Kidney glomerular epithelial cell (primary cell): ENCODE results near the gene CDON.
A peak's percentile ranks its signal among the peaks of the same experiment; 100 is the strongest.
"Not testable (repeated sequence)": the region's sequence is repeated elsewhere in the genome, so short reads cannot be mapped to it uniquely, and the experiment has no call there.

Experiments used
- DNase-seq: peaks from one replicate; lab custom pipeline; 2025; lab: John Stamatoyannopoulos, UW

The CDON gene

DNA sequence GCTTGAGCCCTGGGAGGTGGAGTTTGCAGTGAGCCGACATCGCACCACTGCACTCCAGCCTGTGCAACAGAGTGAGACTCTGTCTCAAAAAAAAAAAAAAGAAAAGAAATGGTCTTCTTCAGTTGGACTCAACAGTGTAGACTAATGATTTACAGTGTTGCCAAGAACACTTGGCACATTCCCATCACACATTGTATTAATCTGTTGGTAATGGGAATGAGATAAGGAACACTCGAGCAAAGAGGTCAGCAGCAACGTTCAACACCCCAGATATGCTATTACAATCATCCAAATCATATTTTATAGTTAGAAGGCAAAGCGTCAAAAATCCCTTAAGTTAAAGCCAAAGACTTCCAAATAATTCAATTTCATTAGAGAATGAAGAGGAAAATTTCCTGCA is 14.5 kb downstream of the CDON start:
- DNase-seq: no peak

DNA sequence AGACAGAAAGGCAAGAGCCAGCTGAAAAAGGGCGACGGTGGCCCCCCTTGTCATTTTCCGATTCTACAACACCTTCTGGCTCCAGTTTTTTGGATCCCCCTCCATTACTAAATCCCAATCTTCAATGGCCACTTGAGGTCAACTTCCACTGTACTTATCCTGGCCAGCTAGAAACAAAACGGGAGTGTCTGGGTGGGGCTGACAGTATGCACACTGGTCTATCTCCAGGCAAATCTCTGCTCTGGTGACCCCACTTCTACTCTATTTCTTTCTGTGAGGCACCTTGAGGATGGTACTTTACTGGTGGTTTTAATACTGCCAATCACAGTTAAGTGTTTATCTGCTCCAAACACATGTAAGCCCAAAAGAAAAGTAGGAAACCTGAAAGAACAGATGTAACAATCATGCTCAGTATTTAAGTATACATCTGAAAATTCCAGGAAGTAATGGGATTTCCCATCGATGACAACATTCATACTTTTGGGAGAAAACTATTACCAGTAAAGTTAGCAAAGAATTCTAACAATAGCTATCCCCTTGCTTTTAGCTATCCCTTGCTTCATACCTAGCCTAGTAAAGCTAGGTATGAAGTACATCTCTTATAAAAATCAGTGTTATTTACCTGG is 16.0 kb downstream of the CDON start:
- no peak for DNase-seq

- DNase-seq: no peak
Observed at GRCh38 chr11:126039485-126040271, 23.0 kb downstream of the CDON start.

GRCh38 chr11:126035718-126036117 is 26.9 kb downstream of the CDON start:
- DNase-seq: no peak

DNA sequence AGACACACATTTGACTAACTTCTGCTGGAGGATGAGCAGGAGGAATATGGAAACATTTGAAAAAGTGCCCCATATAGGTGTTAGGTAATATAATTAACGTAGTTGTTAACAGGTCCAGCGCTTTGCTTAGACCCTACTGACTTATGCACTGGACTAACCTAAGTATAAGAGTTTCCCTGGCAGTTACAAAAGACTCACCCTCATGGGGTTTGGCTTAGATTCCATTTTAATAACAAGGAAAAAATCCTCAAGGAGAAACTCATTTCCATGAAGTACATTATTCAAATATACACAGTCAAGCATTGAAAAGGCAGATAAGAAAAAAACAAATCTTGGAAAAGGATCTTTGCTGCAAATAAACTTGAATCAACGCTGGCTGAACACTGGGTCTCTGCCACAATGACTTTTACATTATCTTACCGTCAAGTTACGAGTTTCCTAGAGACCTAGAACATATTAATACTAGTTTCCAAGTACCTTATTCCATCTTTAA is 27.7 kb downstream of the CDON start:
- DNase-seq: no peak

GRCh38 chr11:126034039-126034932 is 28.4 kb downstream of the CDON start:
- no peak for DNase-seq

DNA sequence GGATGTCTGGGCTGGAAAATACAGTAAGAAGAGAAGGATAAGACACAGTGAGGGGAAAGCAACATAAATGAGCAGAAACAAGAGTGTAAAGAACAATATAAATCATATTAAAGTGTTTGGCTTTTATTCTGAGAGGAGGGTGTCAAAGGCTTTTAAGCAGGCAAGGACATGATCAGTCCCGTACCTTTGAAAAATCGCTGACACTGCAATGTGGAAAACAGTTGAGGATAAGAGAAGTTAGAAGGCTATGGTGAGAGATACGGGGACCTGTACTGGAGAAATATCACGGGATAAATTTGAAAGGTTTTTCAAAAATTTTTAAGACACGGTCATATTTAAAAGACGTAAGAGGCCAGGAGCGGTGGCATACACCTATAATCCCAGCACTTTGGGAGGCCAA is 30.3 kb downstream of the CDON start:
- DNase-seq: no peak

- no peak for DNase-seq
Observed at GRCh38 chr11:126029805-126030204, 32.9 kb downstream of the CDON start.

- DNase-seq: no peak
Observed at GRCh38 chr11:126029237-126029636, 33.4 kb downstream of the CDON start.

DNA sequence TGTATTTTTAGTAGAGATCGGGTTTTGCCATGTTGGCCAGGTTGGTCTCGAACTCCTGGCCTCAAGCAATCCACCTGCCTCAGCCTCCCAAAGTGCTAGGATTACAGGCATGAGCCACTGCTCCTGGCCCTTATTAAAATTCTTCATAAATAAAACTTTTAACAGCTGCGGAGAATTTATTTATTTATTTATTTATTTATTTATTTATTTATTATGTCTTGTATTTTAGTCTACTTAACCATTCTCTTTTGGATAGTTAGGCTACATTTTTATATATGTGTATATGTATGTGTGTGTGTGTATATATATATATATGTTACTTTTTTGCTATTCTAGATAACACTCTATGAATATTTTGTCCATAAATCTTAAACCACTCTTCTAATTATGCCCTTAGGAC is 34.1 kb downstream of the CDON start:
- not testable (repeated sequence) for DNase-seq

DNA sequence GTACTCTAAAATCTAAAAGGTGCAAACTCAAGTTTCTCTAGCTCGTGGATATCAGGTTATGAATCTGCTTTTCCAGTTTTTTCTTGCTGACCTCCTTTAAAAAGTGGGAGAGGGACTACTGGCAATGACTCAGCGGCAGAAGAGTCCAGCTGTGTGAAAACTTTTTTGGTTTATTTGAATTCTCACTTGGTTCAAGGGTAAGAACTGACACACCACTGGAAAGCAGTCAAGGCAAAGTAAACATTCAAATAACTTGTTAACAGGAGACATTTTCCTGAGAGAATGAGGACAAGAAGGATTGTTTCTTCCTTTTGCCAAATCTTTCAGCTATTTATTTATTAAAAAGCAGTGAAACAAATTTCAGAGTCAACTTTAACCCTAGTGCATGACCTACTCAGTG is 36.1 kb downstream of the CDON start:
- DNase-seq: no peak

DNA sequence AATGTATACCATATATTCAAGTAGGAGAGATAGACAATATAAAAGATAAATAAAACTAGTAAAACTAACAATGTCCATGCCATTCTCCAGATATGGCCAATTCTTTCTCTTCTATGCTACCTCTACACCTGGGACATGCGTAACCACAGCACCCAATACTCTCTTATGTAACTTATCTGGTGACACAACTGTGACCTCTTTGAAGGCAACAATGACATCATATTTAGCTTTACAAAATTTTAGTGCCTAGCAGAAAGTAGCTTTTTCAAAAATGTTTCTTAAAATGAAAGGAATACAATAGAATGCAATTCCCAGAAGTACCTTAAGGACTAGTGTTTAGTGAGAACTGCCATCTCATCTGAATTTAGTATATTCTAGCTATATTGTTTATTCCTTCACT is 36.8 kb downstream of the CDON start:
- DNase-seq: no peak

DNA sequence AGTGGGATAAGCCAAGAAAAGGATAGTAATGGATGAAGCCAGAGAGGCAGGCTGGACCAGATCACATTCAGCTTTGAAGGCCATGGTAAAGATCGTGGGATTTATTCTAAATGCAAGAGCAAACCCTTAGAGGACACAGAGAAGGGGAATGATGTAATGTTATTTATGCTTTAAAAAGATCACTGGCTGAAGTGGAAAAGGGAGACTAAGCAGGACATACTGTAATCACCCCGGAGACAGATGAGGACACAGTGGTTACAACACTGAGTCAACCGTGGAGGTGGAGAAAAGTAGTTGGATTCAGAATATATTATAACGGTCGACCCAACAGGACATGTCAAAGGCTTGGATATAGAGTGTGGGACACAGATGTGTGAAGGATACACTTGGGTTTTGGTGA is 38.5 kb downstream of the CDON start:
- DNase-seq: no peak

DNA sequence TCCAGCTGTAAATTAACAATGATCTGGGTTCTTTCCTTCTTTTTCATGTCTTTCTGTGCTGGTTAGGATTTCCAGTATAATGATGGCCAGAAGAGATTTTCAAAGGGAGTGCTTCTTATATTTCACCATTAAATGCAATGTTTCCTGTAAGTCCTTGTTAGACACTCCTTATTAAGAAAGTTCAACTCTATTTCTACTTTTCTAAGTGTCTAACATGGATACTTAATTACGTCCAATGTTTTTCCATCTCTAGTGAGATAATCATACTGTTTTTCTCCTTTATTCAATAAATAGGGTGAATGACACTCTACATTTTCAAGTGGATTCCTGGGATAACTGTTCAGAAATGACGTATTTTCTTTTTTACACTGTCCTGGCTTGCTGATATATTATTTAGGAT is 49.8 kb downstream of the CDON start:
- DNase-seq: no peak

DNA sequence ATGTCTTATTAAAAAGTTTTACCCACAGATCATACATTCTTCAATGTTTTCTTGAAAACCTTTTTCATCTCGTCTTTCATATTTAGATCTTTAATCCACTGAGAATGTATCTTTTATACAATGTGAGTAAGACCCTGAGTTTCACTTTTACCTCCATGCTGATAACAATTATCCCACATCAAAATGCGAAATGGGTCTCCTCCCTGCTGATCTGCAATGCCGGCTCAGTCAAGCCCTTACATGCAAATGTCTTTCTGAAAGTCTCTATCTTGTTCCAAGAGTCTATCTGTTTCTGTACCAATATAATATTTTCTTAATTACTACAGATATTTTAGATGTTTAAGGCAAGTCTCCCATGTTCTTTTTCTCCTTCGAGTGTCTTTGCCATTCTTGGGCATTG is 50.9 kb downstream of the CDON start:
- no peak for DNase-seq

- DNase-seq: no peak
Observed at GRCh38 chr11:126011265-126011664, 51.4 kb downstream of the CDON start.

GRCh38 chr11:126008956-126009355 is 53.7 kb downstream of the CDON start:
- DNase-seq: no peak

DNA sequence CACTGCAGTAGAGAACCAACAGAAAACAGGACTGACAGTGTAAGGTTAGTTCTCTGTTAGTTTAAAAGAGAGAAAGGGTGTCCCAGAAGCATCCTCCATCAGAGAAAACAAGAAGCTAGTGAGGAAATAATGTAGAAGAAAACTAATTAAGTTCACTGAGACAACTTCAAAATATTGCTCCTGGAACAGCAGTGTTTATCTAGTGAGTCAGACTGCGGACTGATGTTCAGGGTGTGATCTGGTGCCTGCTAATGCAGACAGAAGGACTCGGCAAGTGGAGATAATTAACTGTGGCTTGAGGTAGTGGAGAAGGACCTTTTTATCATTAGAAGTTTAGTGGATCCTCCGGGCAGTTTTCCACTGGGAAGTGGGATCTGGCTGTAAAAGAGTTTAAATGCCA is 55.4 kb downstream of the CDON start:
- DNase-seq: peak; percentile 70

DNA sequence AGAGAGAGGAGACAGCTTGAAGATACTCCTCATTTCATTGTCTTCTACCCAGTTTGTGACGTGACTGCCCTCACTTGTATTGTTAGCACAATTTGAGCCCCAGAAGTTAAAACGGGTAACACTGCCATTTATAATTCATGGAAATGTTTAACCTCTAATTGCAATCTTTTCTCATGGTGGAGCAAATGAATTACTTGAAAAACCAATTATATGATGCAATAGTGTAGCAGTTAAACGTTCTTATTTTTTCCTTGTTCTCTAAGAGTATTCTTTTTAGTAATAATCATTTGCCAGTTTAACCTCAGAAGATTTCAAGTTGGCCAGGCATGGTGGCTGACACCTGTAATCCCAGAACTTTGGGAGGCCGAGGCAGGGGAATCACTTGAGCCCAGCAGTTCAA is 56.6 kb downstream of the CDON start:
- no peak for DNase-seq

DNA sequence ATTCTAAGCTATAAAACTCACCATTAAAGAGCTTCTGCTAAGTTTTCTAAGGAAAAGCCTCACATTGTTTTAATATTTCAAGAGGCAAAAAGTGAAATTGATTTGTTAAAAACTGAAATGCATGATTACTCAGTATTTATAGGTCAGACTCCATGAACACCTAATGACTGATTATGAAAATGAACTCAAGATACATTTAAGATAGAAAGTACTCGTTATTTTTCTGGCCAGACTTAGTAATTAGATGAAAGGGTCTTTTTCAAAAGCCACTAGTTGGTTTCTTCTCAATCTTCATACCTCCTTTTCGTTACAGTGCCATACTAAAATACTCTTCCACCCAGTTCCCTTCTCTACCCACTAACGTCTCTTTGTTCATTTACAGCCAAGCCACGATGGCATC is 60.5 kb downstream of the CDON start:
- no peak for DNase-seq

GRCh38 chr11:125999234-125999880 is 63.3 kb downstream of the CDON start:
- no peak for DNase-seq

DNA sequence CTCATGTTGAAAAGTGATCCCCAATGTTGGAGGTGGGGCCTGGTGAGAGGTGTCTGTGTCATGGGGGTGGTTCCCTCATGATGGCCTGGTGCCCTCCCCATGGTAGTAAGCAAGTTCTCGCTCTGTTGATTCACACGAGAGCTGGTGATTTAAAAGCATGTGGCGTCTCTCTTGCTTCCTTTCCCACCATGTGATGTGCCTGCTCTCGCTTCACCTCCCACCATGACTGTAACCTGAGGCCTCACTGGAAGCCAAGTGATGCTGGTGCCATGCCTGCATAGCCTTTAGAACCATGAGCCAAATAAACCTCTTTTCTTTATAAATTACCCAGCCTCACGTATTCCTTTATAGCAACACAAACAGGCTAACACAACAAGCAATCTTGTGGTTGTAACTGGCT is 64.4 kb downstream of the CDON start:
- no peak for DNase-seq
